ENCODE measurements around the gene WDR4. TPM values are rescaled to one million over a fixed set of nuclear protein-coding genes. Genes with fewer than 3 reads are reported as not detected.

The WDR4 gene
- polyA plus RNA-seq, 2 of the 4 experiments (the other 2 are of a cell fraction) = 25.2 to 35.0 TPM

DNA sequence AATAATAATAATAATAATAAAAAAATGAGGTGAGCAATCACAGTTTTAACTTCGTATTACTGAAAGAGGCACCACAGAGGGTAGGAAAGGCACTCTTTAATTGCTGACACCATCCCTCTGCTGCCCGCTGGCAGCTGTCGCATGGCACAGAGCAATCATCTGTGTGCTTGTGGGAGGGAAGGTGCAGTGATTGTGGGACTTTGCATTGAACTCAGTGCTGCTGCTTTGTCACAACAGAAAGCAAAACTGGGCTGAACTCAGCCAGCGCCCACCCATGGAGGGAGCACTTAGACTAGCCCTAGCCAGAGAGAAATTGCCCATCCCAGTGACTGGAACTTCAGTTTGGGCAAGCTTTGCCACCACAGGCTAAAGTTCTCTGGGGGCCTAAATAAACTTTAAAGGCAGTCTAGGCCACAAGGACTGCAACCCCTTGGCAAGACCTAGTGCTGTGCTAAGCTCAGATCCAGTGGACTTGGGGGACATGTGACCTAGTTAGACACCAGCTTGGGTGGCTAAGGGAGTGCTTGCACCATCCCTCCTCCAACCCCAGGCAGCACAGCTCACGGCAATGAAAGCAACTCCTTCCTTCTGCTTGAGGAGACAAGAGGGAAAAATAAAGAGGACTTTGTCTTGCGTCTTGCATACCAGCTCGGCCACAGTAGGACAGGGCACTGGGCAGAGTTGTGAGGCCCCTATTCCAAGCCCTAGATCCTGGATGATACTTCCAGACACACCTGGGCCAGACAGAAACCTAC lies 59.3 kb downstream of the WDR4 start:
- H3K9me3 ChIP-seq = peaks cover 2% of the 10 kb centered on the region; the same call in 1 of the 3 replicates
- no peak for TF ChIP-seq HOXA7 (CRISPR knock-in tag; IDR thresholded peaks at IDR 0.05)
- TF ChIP-seq FOSL2 (IDR thresholded peaks at IDR 0.05) = no peak
- no peak for TF ChIP-seq FOSL2 (CRISPR knock-in tag; IDR thresholded peaks at IDR 0.05)
- no peak for TF ChIP-seq POLR2A (IDR thresholded peaks at IDR 0.05; ENCODE audit: low read length)
- TF ChIP-seq SREBF2 (IDR thresholded peaks at IDR 0.05) = no peak
- no peak for TF ChIP-seq MAZ (IDR thresholded peaks at IDR 0.05; ENCODE audit: borderline replicate concordance, low read depth, low read length)
- no peak for TF ChIP-seq REST (IDR thresholded peaks at IDR 0.05)
- no peak for TF ChIP-seq CEBPB (IDR thresholded peaks at IDR 0.05)
- no peak for TF ChIP-seq NPAS2 (CRISPR knock-in tag; IDR thresholded peaks at IDR 0.05; ENCODE audit: borderline replicate concordance)
- no peak for TF ChIP-seq HEYL (CRISPR knock-in tag; IDR thresholded peaks at IDR 0.05)
- TF ChIP-seq TP53 (CRISPR knock-in tag; IDR thresholded peaks at IDR 0.05) = no peak
- TF ChIP-seq, protein P1, sequence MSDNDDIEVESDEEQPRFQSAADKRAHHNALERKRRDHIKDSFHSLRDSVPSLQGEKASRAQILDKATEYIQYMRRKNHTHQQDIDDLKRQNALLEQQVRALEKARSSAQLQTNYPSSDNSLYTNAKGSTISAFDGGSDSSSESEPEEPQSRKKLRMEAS (IDR thresholded peaks at IDR 0.05) = no peak
- no peak for TF ChIP-seq HDAC2 (IDR thresholded peaks at IDR 0.05)
- FAIRE-seq (no peak), DNase-seq (ENCODE audit: low read depth in 1 of 2, low spot score in 1 of 2) (no peak), ATAC-seq (no peak)
- no peak overlapping the region for H3K27ac ChIP-seq
- POLR2A ChIA-PET = no interaction called here
- no peaks in the 10 kb centered on the region for H3K4me1 ChIP-seq
- no peak overlapping the region for H3K4me2 ChIP-seq
- CTCF ChIA-PET = interaction anchor here (1.2 to 1.6 kb wide), 3 partner anchors 9 to 27 kb away, joined by 3 read pairs; no protein-coding TSS in a partner anchor
- H3K4me3 ChIP-seq = no peak overlapping the region
- WGBS (ENCODE audit: missing lambda C conversion rate) = 78% methylated on average over 7 of the region's 7 CpGs

DNA sequence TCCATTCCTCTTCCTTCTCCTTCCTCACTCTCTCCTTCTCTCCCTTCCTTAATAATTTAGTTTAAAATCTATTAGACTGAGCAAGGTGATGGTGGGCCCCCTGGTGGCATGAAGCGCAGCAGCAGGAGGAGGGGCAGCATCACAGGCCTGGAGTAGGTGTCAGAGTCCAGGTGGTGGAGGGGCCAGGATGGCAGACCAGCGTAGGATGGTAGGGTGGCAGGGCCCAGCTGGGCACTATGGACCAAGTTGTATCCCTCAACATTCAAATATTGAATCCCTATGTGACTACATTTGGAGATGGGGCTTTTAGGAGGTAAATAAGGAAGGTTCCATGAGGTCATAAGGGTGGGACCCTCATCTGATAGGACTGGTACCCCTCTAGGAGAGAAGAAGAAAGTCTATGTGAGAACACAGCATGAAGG lies 61.0 kb downstream of the WDR4 start:
- H3K4me1 ChIP-seq = no peaks in the 10 kb centered on the region
- H3K9me3 ChIP-seq = peaks cover 4% of the 10 kb centered on the region; the same call in 1 of the 3 replicates
- ChIA-PET POLR2A (no interaction called here), CTCF (interaction anchor here (1.2 to 2.5 kb wide), 2 partner anchors 32 to 225 kb away, joined by 3 to 8 read pairs; no protein-coding TSS in a partner anchor)
- WGBS (ENCODE audit: missing lambda C conversion rate) = 11% methylated on average over 2 of the region's 2 CpGs
- TF ChIP-seq RAD21 (conservative IDR thresholded peaks at IDR 0.05 in 1 of 2, IDR thresholded peaks at IDR 0.05 in 1 of 2) (peak; percentile 50 to 62; a peak in 3 of 5 replicates), POLR2A (IDR thresholded peaks at IDR 0.05; ENCODE audit: low read length) (no peak), USF2 (IDR thresholded peaks at IDR 0.05) (no peak), SMC3 (IDR thresholded peaks at IDR 0.05) (peak; percentile 55; the same call in 2 of the 3 replicates), TFCP2L1 (CRISPR knock-in tag; IDR thresholded peaks at IDR 0.05) (no peak), CTCF (IDR thresholded peaks at IDR 0.05) (peak; percentile 46; the same call in 2 of the 3 replicates)
- FAIRE-seq (no peak), ATAC-seq (peak; percentile 82 to 86), DNase-seq (ENCODE audit: low read depth in 1 of 2, low spot score in 1 of 2) (peak in 1 of 2 experiments; percentile 48)
- H3K4me3 ChIP-seq = no peak overlapping the region
- H3K4me2 ChIP-seq = no peak overlapping the region
- no peak overlapping the region for H3K27ac ChIP-seq

All from A549 (cell line).